ENCODE results near the gene BABAM2.
"Not testable (repeated sequence)": the region's sequence is repeated elsewhere in the genome, so short reads cannot be mapped to it uniquely, and the experiment has no call there.

The BABAM2 gene

GRCh38 chr2:27860111-27860510, 30.4 kb upstream of the BABAM2 start:
- Histone ChIP-seq H3K9ac (ENCODE audit: low read length) (no peak overlapping the region), H3K4me3 (ENCODE audit: low read length) (no peak overlapping the region), H3K27ac (ENCODE audit: low read depth, low read length) (no peak overlapping the region), H3K27me3 (ENCODE audit: control insufficient read depth, insufficient read depth, low read length) (no peaks in the 10 kb centered on the region), H3K4me1 (ENCODE audit: control insufficient read depth, insufficient read depth, low read length) (no peaks in the 10 kb centered on the region), H3K36me3 (ENCODE audit: control insufficient read depth, insufficient read depth, low read length) (no peaks in the 10 kb centered on the region)

- no peaks in the 10 kb centered on the region for H3K27me3 ChIP-seq (ENCODE audit: control insufficient read depth, insufficient read depth, low read length)
- no peak overlapping the region for H3K4me3 ChIP-seq (ENCODE audit: low read length)
- no peak overlapping the region for H3K9ac ChIP-seq (ENCODE audit: low read length)
- H3K36me3 ChIP-seq (ENCODE audit: control insufficient read depth, insufficient read depth, low read length), result no peaks in the 10 kb centered on the region
- no peaks in the 10 kb centered on the region for H3K4me1 ChIP-seq (ENCODE audit: control insufficient read depth, insufficient read depth, low read length)
- H3K27ac ChIP-seq (ENCODE audit: low read depth, low read length), result no peak overlapping the region
Measured at GRCh38 chr2:27863146-27863545, 27.4 kb upstream of the BABAM2 start.

- H3K4me3 ChIP-seq (ENCODE audit: low read length); H3K36me3 ChIP-seq (ENCODE audit: control insufficient read depth, insufficient read depth, low read length); H3K4me1 ChIP-seq (ENCODE audit: control insufficient read depth, insufficient read depth, low read length); H3K27me3 ChIP-seq (ENCODE audit: control insufficient read depth, insufficient read depth, low read length); H3K9ac ChIP-seq (ENCODE audit: low read length); H3K27ac ChIP-seq (ENCODE audit: low read depth, low read length): not testable (repeated sequence)
Measured at GRCh38 chr2:27863955-27864354, 26.6 kb upstream of the BABAM2 start.

- no peaks in the 10 kb centered on the region for H3K4me1 ChIP-seq (ENCODE audit: control insufficient read depth, insufficient read depth, low read length)
- no peak overlapping the region for H3K4me3 ChIP-seq (ENCODE audit: low read length)
- H3K27me3 ChIP-seq (ENCODE audit: control insufficient read depth, insufficient read depth, low read length), result no peaks in the 10 kb centered on the region
- H3K36me3 ChIP-seq (ENCODE audit: control insufficient read depth, insufficient read depth, low read length), result no peaks in the 10 kb centered on the region
- H3K9ac ChIP-seq (ENCODE audit: low read length), result no peak overlapping the region
- no peak overlapping the region for H3K27ac ChIP-seq (ENCODE audit: low read depth, low read length)
Measured at GRCh38 chr2:27866237-27866636, 24.3 kb upstream of the BABAM2 start.

- Histone ChIP-seq H3K27ac (ENCODE audit: low read depth, low read length) (no peak overlapping the region), H3K4me3 (ENCODE audit: low read length) (no peak overlapping the region), H3K27me3 (ENCODE audit: control insufficient read depth, insufficient read depth, low read length) (no peaks in the 10 kb centered on the region), H3K4me1 (ENCODE audit: control insufficient read depth, insufficient read depth, low read length) (no peaks in the 10 kb centered on the region), H3K9ac (ENCODE audit: low read length) (no peak overlapping the region), H3K36me3 (ENCODE audit: control insufficient read depth, insufficient read depth, low read length) (no peaks in the 10 kb centered on the region)
Measured at GRCh38 chr2:27869763-27870162, 20.8 kb upstream of the BABAM2 start.

- Histone ChIP-seq H3K36me3 (ENCODE audit: control insufficient read depth, insufficient read depth, low read length) (no peaks in the 10 kb centered on the region), H3K4me3 (ENCODE audit: low read length) (no peak overlapping the region), H3K4me1 (ENCODE audit: control insufficient read depth, insufficient read depth, low read length) (no peaks in the 10 kb centered on the region), H3K9ac (ENCODE audit: low read length) (no peak overlapping the region), H3K27ac (ENCODE audit: low read depth, low read length) (no peak overlapping the region), H3K27me3 (ENCODE audit: control insufficient read depth, insufficient read depth, low read length) (no peaks in the 10 kb centered on the region)
Measured at GRCh38 chr2:27870724-27871123, 19.8 kb upstream of the BABAM2 start.

- H3K4me1 ChIP-seq (ENCODE audit: control insufficient read depth, insufficient read depth, low read length), result no peaks in the 10 kb centered on the region
- H3K4me3 ChIP-seq (ENCODE audit: low read length), result no peak overlapping the region
- no peaks in the 10 kb centered on the region for H3K27me3 ChIP-seq (ENCODE audit: control insufficient read depth, insufficient read depth, low read length)
- no peak overlapping the region for H3K9ac ChIP-seq (ENCODE audit: low read length)
- no peak overlapping the region for H3K27ac ChIP-seq (ENCODE audit: low read depth, low read length)
- no peaks in the 10 kb centered on the region for H3K36me3 ChIP-seq (ENCODE audit: control insufficient read depth, insufficient read depth, low read length)
Measured at GRCh38 chr2:27871802-27872201, 18.7 kb upstream of the BABAM2 start.

- no peak overlapping the region for H3K27ac ChIP-seq (ENCODE audit: low read depth, low read length)
- no peaks in the 10 kb centered on the region for H3K4me1 ChIP-seq (ENCODE audit: control insufficient read depth, insufficient read depth, low read length)
- no peaks in the 10 kb centered on the region for H3K27me3 ChIP-seq (ENCODE audit: control insufficient read depth, insufficient read depth, low read length)
- no peaks in the 10 kb centered on the region for H3K36me3 ChIP-seq (ENCODE audit: control insufficient read depth, insufficient read depth, low read length)
- H3K9ac ChIP-seq (ENCODE audit: low read length), result no peak overlapping the region
- no peak overlapping the region for H3K4me3 ChIP-seq (ENCODE audit: low read length)
Measured at GRCh38 chr2:27873091-27873490, 17.4 kb upstream of the BABAM2 start.

- H3K27me3 ChIP-seq (ENCODE audit: control insufficient read depth, insufficient read depth, low read length), result no peaks in the 10 kb centered on the region
- H3K9ac ChIP-seq (ENCODE audit: low read length), result no peak overlapping the region
- H3K36me3 ChIP-seq (ENCODE audit: control insufficient read depth, insufficient read depth, low read length), result no peaks in the 10 kb centered on the region
- H3K4me1 ChIP-seq (ENCODE audit: control insufficient read depth, insufficient read depth, low read length), result no peaks in the 10 kb centered on the region
- H3K4me3 ChIP-seq (ENCODE audit: low read length), result no peak overlapping the region
- H3K27ac ChIP-seq (ENCODE audit: low read depth, low read length), result no peak overlapping the region
Measured at GRCh38 chr2:27875089-27875881, 15.2 kb upstream of the BABAM2 start.

GRCh38 chr2:27878825-27879224, 11.7 kb upstream of the BABAM2 start:
- no peak overlapping the region for H3K9ac ChIP-seq (ENCODE audit: low read length)
- no peaks in the 10 kb centered on the region for H3K36me3 ChIP-seq (ENCODE audit: control insufficient read depth, insufficient read depth, low read length)
- no peak overlapping the region for H3K4me3 ChIP-seq (ENCODE audit: low read length)
- H3K27ac ChIP-seq (ENCODE audit: low read depth, low read length), result no peak overlapping the region
- H3K27me3 ChIP-seq (ENCODE audit: control insufficient read depth, insufficient read depth, low read length), result no peaks in the 10 kb centered on the region
- H3K4me1 ChIP-seq (ENCODE audit: control insufficient read depth, insufficient read depth, low read length), result no peaks in the 10 kb centered on the region

GRCh38 chr2:27881815-27882583, 8.5 kb upstream of the BABAM2 start:
- H3K27ac ChIP-seq (ENCODE audit: low read depth, low read length); H3K4me1 ChIP-seq (ENCODE audit: control insufficient read depth, insufficient read depth, low read length); H3K9ac ChIP-seq (ENCODE audit: low read length); H3K36me3 ChIP-seq (ENCODE audit: control insufficient read depth, insufficient read depth, low read length); H3K4me3 ChIP-seq (ENCODE audit: low read length); H3K27me3 ChIP-seq (ENCODE audit: control insufficient read depth, insufficient read depth, low read length): not testable (repeated sequence)

GRCh38 chr2:27882584-27882922, 8.0 kb upstream of the BABAM2 start:
- H3K27me3 ChIP-seq (ENCODE audit: control insufficient read depth, insufficient read depth, low read length); H3K9ac ChIP-seq (ENCODE audit: low read length); H3K4me1 ChIP-seq (ENCODE audit: control insufficient read depth, insufficient read depth, low read length); H3K36me3 ChIP-seq (ENCODE audit: control insufficient read depth, insufficient read depth, low read length); H3K27ac ChIP-seq (ENCODE audit: low read depth, low read length); H3K4me3 ChIP-seq (ENCODE audit: low read length): not testable (repeated sequence)

- Histone ChIP-seq H3K9ac (ENCODE audit: low read length) (no peak overlapping the region), H3K4me1 (ENCODE audit: control insufficient read depth, insufficient read depth, low read length) (no peaks in the 10 kb centered on the region), H3K36me3 (ENCODE audit: control insufficient read depth, insufficient read depth, low read length) (no peaks in the 10 kb centered on the region), H3K4me3 (ENCODE audit: low read length) (no peak overlapping the region), H3K27ac (ENCODE audit: low read depth, low read length) (no peak overlapping the region), H3K27me3 (ENCODE audit: control insufficient read depth, insufficient read depth, low read length) (no peaks in the 10 kb centered on the region)
Measured at GRCh38 chr2:27884601-27885000, 5.9 kb upstream of the BABAM2 start.
